Measurements from ENCODE around the gene METTL24. TPM values are rescaled to one million over a fixed set of nuclear protein-coding genes. Genes with fewer than 3 reads are reported as not detected.

METTL24 gene
- total and polyA plus RNA-seq, 2 of the 13 experiments (the other 11 are each of a cell fraction or from before 2014, with no cell fraction given), result not detected

DNA sequence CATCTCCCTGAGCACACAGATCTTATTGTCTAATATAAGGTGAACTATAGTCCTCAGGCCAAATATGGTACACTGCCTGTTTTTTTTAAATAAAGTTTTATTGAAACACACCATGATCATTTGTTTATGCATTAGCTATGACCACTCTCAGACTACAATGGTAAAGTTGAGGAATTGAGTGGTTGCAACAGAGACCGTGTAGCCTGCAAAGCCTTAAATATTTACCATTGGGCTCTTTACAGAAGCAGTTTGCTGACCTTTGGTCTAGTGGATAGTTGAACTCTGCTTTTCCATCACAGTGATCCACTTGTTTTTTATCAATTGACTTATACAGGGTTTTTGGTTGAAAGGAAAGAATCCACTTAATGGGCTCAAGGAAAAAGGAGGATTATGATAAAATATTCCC, 27.3 kb upstream of the METTL24 start (continued):
- TF ChIP-seq NCOR1 (IDR thresholded peaks at IDR 0.05; ENCODE audit: borderline replicate concordance, low read length) (peak; percentile 84; the same call in 1 of the 2 replicates), EP300 (IDR thresholded peaks at IDR 0.05; ENCODE audit: low read depth in 2 of 2, low read length in 2 of 2) (peak in 1 of 2 experiments; percentile 62; a peak in 2 of 4 replicates), EP300 (CRISPR knock-in tag; IDR thresholded peaks at IDR 0.05; ENCODE audit: borderline replicate concordance) (0 out of 2 replicates have a peak, but pooled peaks have one; percentile 18), RFXAP (CRISPR knock-in tag; IDR thresholded peaks at IDR 0.05; ENCODE audit: borderline replicate concordance) (no peak), ZBTB25 (CRISPR knock-in tag; IDR thresholded peaks at IDR 0.05) (no peak), XRCC5 (optimal IDR thresholded peaks at IDR 0.05; ENCODE audit: low read length) (no peak), ZMYM2 (CRISPR knock-in tag; IDR thresholded peaks at IDR 0.05) (0 out of 2 replicates have a peak, but pooled peaks have one; percentile 31), MIER2 (CRISPR knock-in tag; IDR thresholded peaks at IDR 0.05) (peak; percentile 57; the same call in 1 of the 2 replicates), NFE2L1 (CRISPR knock-in tag; IDR thresholded peaks at IDR 0.05; ENCODE audit: borderline replicate concordance) (no peak), MED8 (CRISPR knock-in tag; IDR thresholded peaks at IDR 0.05; ENCODE audit: insufficient replicate concordance) (no peak), ZNF619 (CRISPR knock-in tag; IDR thresholded peaks at IDR 0.05) (no peak), NCOA2 (CRISPR knock-in tag; IDR thresholded peaks at IDR 0.05) (peak; percentile 59; the same call in 1 of the 2 replicates), DNMT3B (CRISPR knock-in tag; conservative IDR thresholded peaks at IDR 0.05) (no peak), FOXA1 (IDR thresholded peaks at IDR 0.05) (no peak), FOXA1 (CRISPR knock-in tag; IDR thresholded peaks at IDR 0.05) (peak; percentile 49), ZNF879 (CRISPR knock-in tag; IDR thresholded peaks at IDR 0.05) (no peak), ASH2L (IDR thresholded peaks at IDR 0.05; ENCODE audit: insufficient read length, low read depth, low read length) (peak; percentile 61), FOXC1 (CRISPR knock-in tag; IDR thresholded peaks at IDR 0.05; ENCODE audit: borderline replicate concordance) (no peak), ZNF264 (CRISPR knock-in tag; IDR thresholded peaks at IDR 0.05) (0 out of 2 replicates have a peak, but pooled peaks have one; percentile 21), ZNF329 (CRISPR knock-in tag; IDR thresholded peaks at IDR 0.05; ENCODE audit: low read depth) (no peak)
- TF ChIP-seq, protein P1, sequence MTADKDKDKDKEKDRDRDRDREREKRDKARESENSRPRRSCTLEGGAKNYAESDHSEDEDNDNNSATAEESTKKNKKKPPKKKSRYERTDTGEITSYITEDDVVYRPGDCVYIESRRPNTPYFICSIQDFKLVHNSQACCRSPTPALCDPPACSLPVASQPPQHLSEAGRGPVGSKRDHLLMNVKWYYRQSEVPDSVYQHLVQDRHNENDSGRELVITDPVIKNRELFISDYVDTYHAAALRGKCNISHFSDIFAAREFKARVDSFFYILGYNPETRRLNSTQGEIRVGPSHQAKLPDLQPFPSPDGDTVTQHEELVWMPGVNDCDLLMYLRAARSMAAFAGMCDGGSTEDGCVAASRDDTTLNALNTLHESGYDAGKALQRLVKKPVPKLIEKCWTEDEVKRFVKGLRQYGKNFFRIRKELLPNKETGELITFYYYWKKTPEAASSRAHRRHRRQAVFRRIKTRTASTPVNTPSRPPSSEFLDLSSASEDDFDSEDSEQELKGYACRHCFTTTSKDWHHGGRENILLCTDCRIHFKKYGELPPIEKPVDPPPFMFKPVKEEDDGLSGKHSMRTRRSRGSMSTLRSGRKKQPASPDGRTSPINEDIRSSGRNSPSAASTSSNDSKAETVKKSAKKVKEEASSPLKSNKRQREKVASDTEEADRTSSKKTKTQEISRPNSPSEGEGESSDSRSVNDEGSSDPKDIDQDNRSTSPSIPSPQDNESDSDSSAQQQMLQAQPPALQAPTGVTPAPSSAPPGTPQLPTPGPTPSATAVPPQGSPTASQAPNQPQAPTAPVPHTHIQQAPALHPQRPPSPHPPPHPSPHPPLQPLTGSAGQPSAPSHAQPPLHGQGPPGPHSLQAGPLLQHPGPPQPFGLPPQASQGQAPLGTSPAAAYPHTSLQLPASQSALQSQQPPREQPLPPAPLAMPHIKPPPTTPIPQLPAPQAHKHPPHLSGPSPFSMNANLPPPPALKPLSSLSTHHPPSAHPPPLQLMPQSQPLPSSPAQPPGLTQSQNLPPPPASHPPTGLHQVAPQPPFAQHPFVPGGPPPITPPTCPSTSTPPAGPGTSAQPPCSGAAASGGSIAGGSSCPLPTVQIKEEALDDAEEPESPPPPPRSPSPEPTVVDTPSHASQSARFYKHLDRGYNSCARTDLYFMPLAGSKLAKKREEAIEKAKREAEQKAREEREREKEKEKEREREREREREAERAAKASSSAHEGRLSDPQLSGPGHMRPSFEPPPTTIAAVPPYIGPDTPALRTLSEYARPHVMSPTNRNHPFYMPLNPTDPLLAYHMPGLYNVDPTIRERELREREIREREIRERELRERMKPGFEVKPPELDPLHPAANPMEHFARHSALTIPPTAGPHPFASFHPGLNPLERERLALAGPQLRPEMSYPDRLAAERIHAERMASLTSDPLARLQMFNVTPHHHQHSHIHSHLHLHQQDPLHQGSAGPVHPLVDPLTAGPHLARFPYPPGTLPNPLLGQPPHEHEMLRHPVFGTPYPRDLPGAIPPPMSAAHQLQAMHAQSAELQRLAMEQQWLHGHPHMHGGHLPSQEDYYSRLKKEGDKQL (CRISPR knock-in tag; IDR thresholded peaks at IDR 0.05; ENCODE audit: low read depth), result no peak
- TF ChIP-seq, protein P2, sequence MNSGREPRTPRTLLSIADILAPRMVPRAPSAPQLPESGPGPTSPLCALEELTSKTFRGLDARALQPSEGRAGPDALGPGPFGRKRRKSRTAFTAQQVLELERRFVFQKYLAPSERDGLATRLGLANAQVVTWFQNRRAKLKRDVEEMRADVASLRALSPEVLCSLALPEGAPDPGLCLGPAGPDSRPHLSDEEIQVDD (CRISPR knock-in tag; IDR thresholded peaks at IDR 0.05; ENCODE audit: borderline replicate concordance), result no peak
- TF ChIP-seq, protein P3, sequence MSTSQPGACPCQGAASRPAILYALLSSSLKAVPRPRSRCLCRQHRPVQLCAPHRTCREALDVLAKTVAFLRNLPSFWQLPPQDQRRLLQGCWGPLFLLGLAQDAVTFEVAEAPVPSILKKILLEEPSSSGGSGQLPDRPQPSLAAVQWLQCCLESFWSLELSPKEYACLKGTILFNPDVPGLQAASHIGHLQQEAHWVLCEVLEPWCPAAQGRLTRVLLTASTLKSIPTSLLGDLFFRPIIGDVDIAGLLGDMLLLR (CRISPR knock-in tag; IDR thresholded peaks at IDR 0.05), result no peak

All from HepG2 (cell line).